IMR-90 (cell line): Measurements from ENCODE around the gene MGAT4C. TPM values are rescaled to one million over a fixed set of nuclear protein-coding genes. Genes with fewer than 3 reads are reported as not detected.

Experiments used
- ATAC-seq: fragments of 200-7000 bp; cut with Tn5 transposase; 2 replicates; pipeline ENCODE4 v1.9.1; 2020; ENCODE audit warnings: low read depth, mild to moderate bottlenecking, moderate library complexity
- BruUV-seq: library from RNA; stranded (reverse); fragments of 400-500 nt; replicated peaks from 2 replicates; lab custom pipeline; 2021; lab: Mats Ljungman, UMichigan
- CTCF ChIA-PET: fragments of 300-600 bp; formaldehyde crosslinking; extraction: SDS; loops from one replicate; lab custom pipeline; 2021; ENCODE audit warnings: antibody characterized with exemption; lab: Yijun Ruan, JAX
- POLR2A ChIA-PET: fragments of 300-600 bp; sonication (Branson Sonifier 250); formaldehyde crosslinking; loops from one replicate; lab custom pipeline; 2022; ENCODE audit warnings: antibody characterized with exemption; ENCODE audit not compliant: unreplicated experiment; lab: Charles Lee
- DNase-seq: peaks from one replicate; pipeline ENCODE4 v3.0.0; 2013
- H2AFZ ChIP-seq: replicated peaks from 2 replicates; pipeline ENCODE3; 2013; ENCODE audit warnings: low read length, mild to moderate bottlenecking; ENCODE audit not compliant: poor library complexity
- H2AK5ac ChIP-seq: 2 replicates; pipeline ENCODE4 v1.6.1; 2013; ENCODE audit warnings: low read depth, low read length, inconsistent platforms
- H2AK9ac ChIP-seq: replicated peaks from 2 replicates; pipeline ENCODE3; 2013; ENCODE audit warnings: mild to moderate bottlenecking, low read depth, low read length, moderate library complexity; ENCODE audit not compliant: poor library complexity
- H2BK120ac ChIP-seq: 2 replicates; pipeline ENCODE4 v1.6.1; 2013; ENCODE audit warnings: low read depth, low read length, inconsistent platforms
- H2BK15ac ChIP-seq: 3 replicates; pipeline ENCODE4 v1.6.1; 2013; ENCODE audit warnings: low read depth, low read length, inconsistent platforms
- H2BK20ac ChIP-seq: 2 replicates; pipeline ENCODE4 v1.6.1; 2013; ENCODE audit warnings: low read depth, mild to moderate bottlenecking, inconsistent platforms, low read length, moderate library complexity
- H2BK5ac ChIP-seq: 2 replicates; pipeline ENCODE4 v1.6.1; 2013; ENCODE audit warnings: mild to moderate bottlenecking, low read depth, low read length, inconsistent platforms; ENCODE audit not compliant: poor library complexity, severe bottlenecking
- H3K14ac ChIP-seq: replicated peaks from 2 replicates; pipeline ENCODE4 v1.6.1; 2013; ENCODE audit warnings: low read depth, low read length, inconsistent platforms
- H3K18ac ChIP-seq: 2 replicates; pipeline ENCODE4 v1.6.1; 2013; ENCODE audit warnings: low read depth, low read length, control low read depth
- H3K23ac ChIP-seq: 2 replicates; pipeline ENCODE4 v1.6.1; 2013; ENCODE audit warnings: low read depth, low read length, inconsistent platforms
- H3K27ac ChIP-seq: 2 replicates; pipeline ENCODE4 v1.5.1; 2013; ENCODE audit warnings: mild to moderate bottlenecking, control low read depth, low read length; ENCODE audit not compliant: insufficient read depth
- H3K27me3 ChIP-seq: 2 replicates; pipeline ENCODE4 v1.6.1; 2013; ENCODE audit warnings: low read length; ENCODE audit not compliant: control insufficient read depth, insufficient read depth
- H3K36me3 ChIP-seq: 2 replicates; pipeline ENCODE4 v1.6.1; 2013; ENCODE audit warnings: low read length, mixed read lengths; ENCODE audit not compliant: control insufficient read depth, insufficient read depth
- H3K4ac ChIP-seq: 2 replicates; pipeline ENCODE4 v1.6.1; 2013; ENCODE audit warnings: low read depth, low read length, inconsistent platforms
- H3K4me1 ChIP-seq: 2 replicates; pipeline ENCODE4 v1.6.1; 2013; ENCODE audit warnings: low read length, mixed read lengths; ENCODE audit not compliant: control insufficient read depth, insufficient read depth
- H3K4me2 ChIP-seq: 2 replicates; pipeline ENCODE4 v1.6.1; 2013; ENCODE audit warnings: low read depth, mild to moderate bottlenecking, control low read depth, low read length, moderate library complexity
- H3K4me3 ChIP-seq: 2 replicates; pipeline ENCODE4 v1.5.1; 2013; ENCODE audit warnings: low read depth, mild to moderate bottlenecking, control low read depth, low read length, moderate library complexity; ENCODE audit not compliant: insufficient read depth
- H3K56ac ChIP-seq: 2 replicates; pipeline ENCODE4 v1.6.1; 2013; ENCODE audit warnings: low read length, inconsistent platforms; ENCODE audit not compliant: insufficient read depth; ENCODE audit errors: extremely low read depth
- H3K79me1 ChIP-seq, 2 experiments: 2 replicates each; pipeline ENCODE4 v1.6.1; 2013; ENCODE audit warnings: low read length in 2 of 2, inconsistent platforms in 1 of 2, low read depth in 1 of 2
- H3K9ac ChIP-seq: 2 replicates; pipeline ENCODE4 v1.6.1; 2013; ENCODE audit warnings: low read depth, low read length, control low read depth
- H3K9me1 ChIP-seq: 2 replicates; pipeline ENCODE4 v1.6.1; 2013; ENCODE audit warnings: low read length, inconsistent platforms; ENCODE audit not compliant: insufficient read depth
- H3K9me3 ChIP-seq: 2 replicates; pipeline ENCODE4 v1.6.1; 2013; ENCODE audit warnings: low read length; ENCODE audit not compliant: control insufficient read depth, insufficient read depth
- H4K20me1 ChIP-seq: 2 replicates; pipeline ENCODE4 v1.6.1; 2013; ENCODE audit warnings: low read length, inconsistent platforms; ENCODE audit not compliant: insufficient read depth
- H4K5ac ChIP-seq: 2 replicates; pipeline ENCODE4 v1.6.1; 2013; ENCODE audit warnings: mild to moderate bottlenecking, low read depth, low read length, control low read depth
- H4K8ac ChIP-seq, 2 experiments: 2 replicates each; pipeline ENCODE4 v1.6.1; 2013; ENCODE audit warnings: low read depth in 2 of 2, low read length in 2 of 2, control low read depth in 1 of 2, inconsistent platforms in 1 of 2
- H4K91ac ChIP-seq: 2 replicates; pipeline ENCODE4 v1.6.1; 2013; ENCODE audit warnings: low read depth, low read length, inconsistent platforms; ENCODE audit not compliant: insufficient read depth
- BHLHE40 ChIP-seq: fragments of 150-350 bp; IDR thresholded peaks from 2 replicates; pipeline ENCODE4 v1.6.1; 2016; ENCODE audit warnings: mild to moderate bottlenecking, low read depth, low read length
- CEBPB ChIP-seq: IDR thresholded peaks from 2 replicates; pipeline ENCODE4 v1.6.1; 2012; ENCODE audit warnings: low read depth, low read length, improper control_type of control experiment
- CHD1 ChIP-seq: IDR thresholded peaks from 2 replicates; pipeline ENCODE4 v1.6.1; 2012; ENCODE audit warnings: low read depth, low read length, improper control_type of control experiment
- CTCF ChIP-seq: conservative IDR thresholded peaks from 2 replicates; pipeline ENCODE4 v1.5.1; 2012; ENCODE audit warnings: mild to moderate bottlenecking, low read depth, low read length, improper control_type of control experiment
- FOS ChIP-seq: fragments of 150-350 bp; IDR thresholded peaks from 2 replicates; pipeline ENCODE4 v1.6.1; 2016; ENCODE audit warnings: low read depth, low read length
- MAFK ChIP-seq: IDR thresholded peaks from 2 replicates; pipeline ENCODE4 v1.6.1; 2012; ENCODE audit warnings: low read depth, low read length, improper control_type of control experiment
- MAZ ChIP-seq: IDR thresholded peaks from 2 replicates; pipeline ENCODE4 v1.6.1; 2012; ENCODE audit warnings: low read depth, mild to moderate bottlenecking, low read length, improper control_type of control experiment, moderate library complexity, borderline replicate concordance
- MXI1 ChIP-seq: IDR thresholded peaks from 2 replicates; pipeline ENCODE4 v1.6.1; 2012; ENCODE audit warnings: low read depth, mild to moderate bottlenecking, low read length, moderate library complexity, borderline replicate concordance
- NFE2L2 ChIP-seq: fragments of 150-350 bp; IDR thresholded peaks from 2 replicates; pipeline ENCODE4 v1.6.1; 2016; ENCODE audit warnings: low read depth, mild to moderate bottlenecking, low read length
- POLR2A ChIP-seq: IDR thresholded peaks from 2 replicates; pipeline ENCODE4 v1.6.1; 2012; ENCODE audit warnings: mild to moderate bottlenecking, low read depth, low read length
- RAD21 ChIP-seq: IDR thresholded peaks from 2 replicates; pipeline ENCODE4 v1.6.1; 2012; ENCODE audit warnings: low read length, improper control_type of control experiment
- RCOR1 ChIP-seq: IDR thresholded peaks from 2 replicates; pipeline ENCODE4 v1.6.1; 2012; ENCODE audit warnings: mild to moderate bottlenecking, low read length, improper control_type of control experiment; ENCODE audit not compliant: insufficient replicate concordance
- RFX5 ChIP-seq: IDR thresholded peaks from 2 replicates; pipeline ENCODE4 v1.8.0; 2012; ENCODE audit warnings: low read depth, mild to moderate bottlenecking, low read length, moderate library complexity
- SMC3 ChIP-seq: fragments of 150-350 bp; IDR thresholded peaks from 2 replicates; pipeline ENCODE4 v1.6.1; 2016; ENCODE audit warnings: low read depth, mild to moderate bottlenecking, antibody characterized with exemption, low read length, moderate library complexity
- WGBS, 2 experiments: methylation state at CpG; one replicate each; pipeline versions ENCODE4 v1.1.5 to v1.1.7; 2013; ENCODE audit warnings: missing lambda C conversion rate in 2 of 2; ENCODE audit not compliant: insufficient read length in 1 of 2; ENCODE audit errors: extremely low coverage in 2 of 2; 5-methylcytosine and 5-hydroxymethylcytosine counted together
- dilution Hi-C: fragments of 300-500 bp; cut with HindIII; formaldehyde crosslinking; loops from one replicate; pipeline ENCODE4 v1.14.3; 2018; ENCODE audit warnings: low sequenced_read_pairs; ENCODE audit not compliant: unreplicated experiment
- in situ Hi-C: fragments of 300-500 bp; cut with MboI; formaldehyde crosslinking; loops from 3 replicates; pipeline ENCODE4 v1.14.3; 2019; ENCODE audit warnings: low sequenced_read_pairs, inconsistent platforms, mixed read lengths
- intact Hi-C: fragments of 100-400 bp; cut with micrococcal nuclease; formaldehyde crosslinking; loops from 2 replicates; pipeline ENCODE4 v1.10.0; 2022
- polyA plus RNA-seq, 3 experiments: library from polyadenylated mRNA; depleted of rRNA; stranded (reverse); fragments of >200 nt; gene quantifications; 2 replicates each; pipeline ENCODE4 v1.2.3, GENCODE V29; 2012; ENCODE audit warnings: low replicate concordance in 1 of 3
- total RNA-seq: library from RNA; depleted of rRNA; stranded (reverse); fragments of >200 nt; gene quantifications from 2 replicates; pipeline ENCODE4 v1.2.3, GENCODE V29; 2012
- TF ChIP-seq, protein P1 (sequence below): fragments of 150-350 bp; IDR thresholded peaks from 2 replicates; pipeline ENCODE4 v1.6.1; 2017; ENCODE audit warnings: mild to moderate bottlenecking, antibody characterized with exemption, low read length, low read depth
- TF ChIP-seq, protein P2 (sequence below): fragments of 150-350 bp; IDR thresholded peaks from 2 replicates; pipeline ENCODE4 v1.6.1; 2016; ENCODE audit warnings: low read depth, mild to moderate bottlenecking, low read length, moderate library complexity, borderline replicate concordance

MGAT4C gene
- total and polyA plus RNA-seq, 2 of the 4 experiments (the other 2 are of a cell fraction): not detected

- no peak overlapping the region for H4K5ac ChIP-seq
- H3K79me1 ChIP-seq: no peaks in the 10 kb centered on the region
- H3K14ac ChIP-seq: no peak overlapping the region
- no TSS peak for BruUV-seq
- intact Hi-C loops: no loop called here
- ATAC-seq (no peak), DNase-seq (peak; percentile 73)
- no peaks in the 10 kb centered on the region for H4K20me1 ChIP-seq
- no peak for TF ChIP-seq RFX5
- TF ChIP-seq POLR2A: no peak
- TF ChIP-seq RAD21: no peak
- no peak for TF ChIP-seq CEBPB
- TF ChIP-seq NFE2L2: no peak
- no peak for TF ChIP-seq SMC3
- TF ChIP-seq RCOR1: no peak
- TF ChIP-seq MXI1: no peak
- TF ChIP-seq, protein P1, sequence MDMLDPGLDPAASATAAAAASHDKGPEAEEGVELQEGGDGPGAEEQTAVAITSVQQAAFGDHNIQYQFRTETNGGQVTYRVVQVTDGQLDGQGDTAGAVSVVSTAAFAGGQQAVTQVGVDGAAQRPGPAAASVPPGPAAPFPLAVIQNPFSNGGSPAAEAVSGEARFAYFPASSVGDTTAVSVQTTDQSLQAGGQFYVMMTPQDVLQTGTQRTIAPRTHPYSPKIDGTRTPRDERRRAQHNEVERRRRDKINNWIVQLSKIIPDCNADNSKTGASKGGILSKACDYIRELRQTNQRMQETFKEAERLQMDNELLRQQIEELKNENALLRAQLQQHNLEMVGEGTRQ: no peak
- TF ChIP-seq CTCF: no peak
- no peak for TF ChIP-seq FOS
- TF ChIP-seq, protein P2, sequence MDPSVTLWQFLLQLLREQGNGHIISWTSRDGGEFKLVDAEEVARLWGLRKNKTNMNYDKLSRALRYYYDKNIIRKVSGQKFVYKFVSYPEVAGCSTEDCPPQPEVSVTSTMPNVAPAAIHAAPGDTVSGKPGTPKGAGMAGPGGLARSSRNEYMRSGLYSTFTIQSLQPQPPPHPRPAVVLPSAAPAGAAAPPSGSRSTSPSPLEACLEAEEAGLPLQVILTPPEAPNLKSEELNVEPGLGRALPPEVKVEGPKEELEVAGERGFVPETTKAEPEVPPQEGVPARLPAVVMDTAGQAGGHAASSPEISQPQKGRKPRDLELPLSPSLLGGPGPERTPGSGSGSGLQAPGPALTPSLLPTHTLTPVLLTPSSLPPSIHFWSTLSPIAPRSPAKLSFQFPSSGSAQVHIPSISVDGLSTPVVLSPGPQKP: no peak
- no peak for TF ChIP-seq BHLHE40
- TF ChIP-seq MAZ: no peak
- TF ChIP-seq MAFK: no peak
- no peak for TF ChIP-seq CHD1
- no peak overlapping the region for H3K4me2 ChIP-seq
- no peaks in the 10 kb centered on the region for H3K27me3 ChIP-seq
- H3K27ac ChIP-seq: no peak overlapping the region
- H3K56ac ChIP-seq: no peak overlapping the region
- H2BK20ac ChIP-seq: no peak overlapping the region
- WGBS, 2 experiments: no CpG with 5 or more reads among the region's 4 CpGs
- no peak overlapping the region for H4K91ac ChIP-seq
- H3K4ac ChIP-seq: no peak overlapping the region
- no peak overlapping the region for H3K18ac ChIP-seq
- no peak overlapping the region for H2AK5ac ChIP-seq
- no peak overlapping the region for H2BK120ac ChIP-seq
- H4K8ac ChIP-seq: no peak overlapping the region
- H3K9me3 ChIP-seq: no peaks in the 10 kb centered on the region
- H3K23ac ChIP-seq: no peak overlapping the region
- H3K9ac ChIP-seq: no peak overlapping the region
- no peak overlapping the region for H2AK9ac ChIP-seq
- H2BK5ac ChIP-seq: no peak overlapping the region
- no peak overlapping the region for H2BK15ac ChIP-seq
- H2AFZ ChIP-seq: no peak overlapping the region
- in situ Hi-C loops: no loop called here
- H3K4me3 ChIP-seq: no peak overlapping the region
- POLR2A ChIA-PET: no interaction called here
- CTCF ChIA-PET: no interaction called here
- no peaks in the 10 kb centered on the region for H3K4me1 ChIP-seq
- dilution Hi-C loops: no loop called here
- no peaks in the 10 kb centered on the region for H3K36me3 ChIP-seq
- H3K9me1 ChIP-seq: no peaks in the 10 kb centered on the region
Measured at GRCh38 chr12:86158956-86159355, 97.2 kb downstream of the MGAT4C start.
